Superior temporal gyrus (tissue), 1 donor: ENCODE measurements around the gene CDKN2B-AS1.

Experiments
- DNase-seq: peaks from one replicate; pipeline ENCODE4 v3.0.0-alpha.2; 2016; ENCODE audit errors: extremely low spot score

The CDKN2B-AS1 gene

DNA sequence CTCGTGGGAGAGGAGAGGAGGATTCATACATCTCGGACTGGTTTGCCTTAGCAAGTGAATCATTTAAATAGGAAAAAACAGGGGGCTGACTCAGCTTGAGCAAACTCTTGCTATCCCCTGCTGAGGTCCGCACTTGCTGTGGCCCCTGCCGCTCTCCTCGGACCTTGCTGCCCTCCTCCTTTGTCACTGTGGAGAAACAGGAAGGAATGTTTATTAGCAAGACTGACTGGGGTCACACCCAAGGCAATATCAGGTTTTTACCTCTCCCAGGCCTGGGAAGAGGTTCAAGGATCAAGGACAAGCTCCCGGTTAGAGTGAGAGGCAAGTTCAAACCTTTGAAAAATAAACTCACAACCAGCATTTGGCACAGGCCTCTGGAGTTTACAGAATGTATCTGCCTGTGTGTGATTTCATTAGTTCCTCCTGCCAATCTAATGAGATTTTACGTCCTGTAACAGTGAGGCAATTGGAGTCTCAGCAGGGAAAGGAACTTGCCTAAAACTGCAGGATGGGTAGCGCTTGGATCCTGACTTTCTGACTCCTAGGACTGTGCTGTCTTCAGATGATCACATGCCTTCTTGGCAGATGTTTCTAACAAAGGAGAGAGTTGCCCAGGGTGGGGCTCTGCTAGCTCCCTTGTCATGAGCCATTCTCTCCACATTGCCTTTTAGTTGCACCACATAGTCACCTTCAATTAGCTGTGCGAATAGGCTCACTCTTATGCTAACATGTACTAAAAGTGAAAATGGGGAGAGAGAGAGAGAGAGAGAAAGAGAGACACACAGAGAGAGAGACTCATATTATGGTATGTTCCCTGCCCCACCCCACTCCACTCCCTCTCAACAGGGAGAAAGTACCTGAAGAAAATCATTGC, 123.2 kb downstream of the CDKN2B-AS1 start:
- DNase-seq, result no peak

GRCh38 chr9:22118810-22119521, 124.4 kb downstream of the CDKN2B-AS1 start:
- no peak for DNase-seq

DNA sequence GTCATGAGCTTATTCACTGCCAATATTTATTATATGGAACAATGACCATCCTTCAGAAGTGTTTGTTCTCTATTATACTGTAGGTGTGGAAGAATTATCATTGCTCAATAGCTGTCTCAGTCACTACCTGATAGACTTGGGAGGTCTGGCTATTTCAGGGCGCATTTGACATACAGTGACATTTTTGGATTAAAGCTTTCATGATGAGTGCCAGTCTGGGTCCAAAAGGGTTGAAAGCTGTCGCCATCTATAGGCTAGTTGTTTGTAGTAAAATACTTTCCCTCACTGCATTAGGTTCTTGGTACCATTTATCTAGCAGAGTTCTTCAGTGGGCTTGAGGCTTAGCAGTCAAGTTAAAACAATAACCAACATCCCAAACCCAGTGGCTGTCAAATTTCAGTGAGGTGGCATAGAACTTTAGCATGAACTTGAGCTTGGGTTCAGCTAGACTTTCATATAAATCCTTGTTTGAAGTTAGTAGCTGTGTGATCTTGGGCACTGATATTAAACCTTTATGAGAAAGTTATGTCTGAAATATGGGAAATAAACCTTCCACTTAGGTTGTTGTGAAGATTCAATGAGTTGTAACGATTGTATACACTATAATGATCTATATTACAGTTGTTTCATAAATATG, 125.0 kb downstream of the CDKN2B-AS1 start:
- DNase-seq, result peak; percentile 42

- DNase-seq, result no peak
These were observed 125.6 kb downstream of the CDKN2B-AS1 start for GRCh38 chr9:22120159-22120549.

GRCh38 chr9:22120595-22120994, 126.0 kb downstream of the CDKN2B-AS1 start:
- no peak for DNase-seq

- no peak for DNase-seq
These were observed 129.8 kb downstream of the CDKN2B-AS1 start for GRCh38 chr9:22124263-22125011.

DNA sequence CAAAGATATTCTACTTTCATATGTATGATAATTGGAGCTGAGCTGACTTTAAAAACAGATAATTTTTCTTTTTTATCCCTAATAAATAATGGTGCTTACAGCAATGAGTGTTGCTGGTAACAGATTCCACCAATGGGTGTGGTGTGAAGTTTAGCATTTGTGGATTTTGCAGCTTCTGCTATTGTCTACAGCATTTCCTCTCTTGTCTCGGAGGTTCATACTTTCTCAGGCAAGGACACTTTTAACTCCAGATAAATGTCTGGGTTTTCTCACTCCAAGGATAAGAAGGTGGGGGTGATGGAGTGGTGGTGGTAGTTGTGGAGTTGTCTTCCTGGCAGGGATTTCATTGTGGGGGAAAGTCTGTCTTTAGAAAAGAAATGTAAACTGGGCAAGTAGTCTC, 134.5 kb downstream of the CDKN2B-AS1 start:
- DNase-seq, result no peak

DNA sequence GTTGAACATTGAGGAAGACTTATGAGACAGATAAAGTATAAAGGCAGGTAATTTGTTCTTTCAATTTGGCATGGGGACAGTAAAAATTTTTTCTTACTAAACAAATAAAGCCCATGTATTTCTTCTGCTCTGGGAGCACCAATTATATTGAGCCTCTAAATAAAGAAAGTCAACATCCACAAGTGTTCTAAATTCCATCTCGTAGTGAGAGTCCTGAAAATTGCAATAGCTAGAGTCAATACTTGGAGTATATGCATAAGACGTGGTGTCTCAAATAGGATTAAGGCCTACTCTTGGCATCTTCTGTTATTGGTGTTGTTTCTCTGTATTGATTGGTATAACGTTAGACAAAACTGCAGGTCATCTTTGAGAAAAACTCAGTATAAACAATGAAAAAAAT, 135.0 kb downstream of the CDKN2B-AS1 start:
- DNase-seq, result no peak

GRCh38 chr9:22131817-22132216, 137.2 kb downstream of the CDKN2B-AS1 start:
- no peak for DNase-seq

DNA sequence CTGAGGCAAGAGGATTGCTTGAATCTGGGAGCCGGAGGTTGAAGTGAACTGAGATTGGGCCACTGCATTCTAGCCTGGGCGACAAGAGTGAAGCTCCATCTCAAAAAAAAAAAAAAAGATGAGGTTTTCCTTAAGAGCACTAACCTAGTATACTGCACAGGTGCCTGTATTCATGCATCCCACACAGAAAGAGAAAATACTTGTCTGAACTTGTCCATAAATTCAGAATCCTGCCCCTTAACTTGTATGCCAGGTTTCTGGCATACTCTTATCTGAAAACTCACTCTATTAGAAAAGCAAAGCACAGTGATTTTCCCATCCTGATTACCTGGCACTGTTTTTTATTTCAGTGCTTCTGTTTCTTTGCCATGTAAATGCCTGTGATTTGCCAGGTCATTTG, 139.8 kb downstream of the CDKN2B-AS1 start:
- no peak for DNase-seq

DNA sequence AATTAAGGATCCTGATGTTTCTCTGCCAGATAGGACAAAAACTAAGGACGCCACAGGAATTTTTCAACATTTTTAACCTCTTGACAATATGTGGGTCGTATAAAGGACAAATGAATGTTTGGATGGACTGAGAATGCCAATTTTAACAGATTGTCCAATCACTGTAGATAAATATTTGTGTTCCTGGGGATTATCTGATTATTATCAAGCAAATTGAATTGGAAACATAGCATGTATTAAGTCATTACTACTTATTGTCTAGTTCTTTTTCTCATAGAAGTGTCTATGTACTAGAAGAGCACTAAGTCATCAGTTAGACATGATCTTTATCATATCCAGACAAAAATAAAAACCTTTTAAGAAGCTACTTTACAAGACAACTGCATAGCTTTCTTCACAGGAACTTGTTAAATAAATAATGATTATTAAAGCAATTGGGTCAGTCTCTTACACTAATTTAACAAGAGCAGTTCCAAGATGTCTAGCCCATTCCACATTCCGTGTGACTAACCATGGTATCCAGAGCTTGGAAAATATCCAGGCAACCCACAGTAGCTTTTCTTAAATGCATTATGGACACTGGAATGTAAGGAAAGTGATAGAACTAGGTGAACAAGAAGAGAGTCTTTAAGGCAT, 142.0 kb downstream of the CDKN2B-AS1 start:
- DNase-seq, result no peak

- no peak for DNase-seq
These were observed 144.5 kb downstream of the CDKN2B-AS1 start for GRCh38 chr9:22138956-22139660.

GRCh38 chr9:22141908-22142307, 147.3 kb downstream of the CDKN2B-AS1 start:
- DNase-seq, result no peak

DNA sequence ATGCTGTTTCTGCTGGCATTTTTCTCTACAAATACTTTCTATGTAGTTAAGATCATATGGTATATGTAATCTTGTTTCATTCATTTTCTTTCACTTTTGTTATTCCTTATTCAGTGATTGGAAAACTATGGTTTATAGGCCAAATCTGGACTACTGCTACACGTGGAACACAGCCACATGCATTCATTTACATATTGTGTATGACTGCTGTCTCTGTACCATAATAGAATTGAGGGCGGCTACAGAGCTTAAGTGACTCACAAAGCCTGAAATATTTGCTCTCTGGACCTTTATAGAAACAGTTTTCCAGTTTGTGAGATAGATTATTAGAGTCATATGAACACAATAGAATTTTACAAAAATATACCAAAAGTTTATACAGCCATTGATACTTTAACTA, 148.1 kb downstream of the CDKN2B-AS1 start:
- DNase-seq, result no peak

GRCh38 chr9:22143799-22144625, 149.4 kb downstream of the CDKN2B-AS1 start:
- DNase-seq, result no peak

GRCh38 chr9:22146604-22147003, 152.0 kb downstream of the CDKN2B-AS1 start:
- no peak for DNase-seq

- DNase-seq, result no peak
These were observed 153.4 kb downstream of the CDKN2B-AS1 start for GRCh38 chr9:22147813-22148527.

- no peak for DNase-seq
These were observed 153.9 kb downstream of the CDKN2B-AS1 start for GRCh38 chr9:22148528-22148875.
